Thoracic aorta (tissue), 2 donors: ENCODE measurements around the gene TFF2. TPM values are rescaled to one million over a fixed set of nuclear protein-coding genes. Genes with fewer than 3 reads are reported as not detected.

Source experiments
- ATAC-seq: fragments of 150-250 bp; one replicate; pipeline ENCODE4 v1.8.0; 2017; ENCODE audit warnings: low read depth; ENCODE audit not compliant: insufficient number of reproducible peaks, low FRiP score
- DNase-seq: peaks from one replicate; pipeline ENCODE4 v3.0.0-alpha.2; 2020; ENCODE audit warnings: low spot score
- H3K27ac ChIP-seq, 2 donors: fragments of 200-600 bp; sonication (generic); 1 replicate in 1 of 2; 2 replicates in 1 of 2; pipeline ENCODE4 v1.5.1; 2016; ENCODE audit warnings: mild to moderate bottlenecking in 2 of 2, moderate library complexity in 2 of 2
- H3K27me3 ChIP-seq: fragments of 200-600 bp; sonication (generic); replicated peaks from 2 replicates; pipeline ENCODE4 v1.6.0; 2016; ENCODE audit warnings: mild to moderate bottlenecking; ENCODE audit not compliant: insufficient read depth
- H3K36me3 ChIP-seq: fragments of 200-600 bp; sonication (generic); one replicate; pipeline ENCODE4 v1.5.1; 2016
- H3K4me1 ChIP-seq, 2 donors: fragments of 200-600 bp; sonication (generic); 1 replicate in 1 of 2; 2 replicates in 1 of 2; pipeline versions ENCODE4 v1.5.1 to v1.6.0; 2016; ENCODE audit warnings: low read depth in 2 of 2, mild to moderate bottlenecking in 1 of 2; ENCODE audit not compliant: control insufficient read depth in 1 of 2
- H3K4me3 ChIP-seq: fragments of 200-600 bp; sonication (generic); 2 replicates; pipeline ENCODE4 v1.5.1; 2016; ENCODE audit warnings: mild to moderate bottlenecking
- H3K9me3 ChIP-seq: fragments of 200-600 bp; sonication (generic); 2 replicates; pipeline ENCODE4 v1.5.1; 2016
- CTCF ChIP-seq: fragments of 200-600 bp; sonication (generic); IDR thresholded peaks from one replicate; pipeline ENCODE4 v1.5.1; 2019; ENCODE audit warnings: antibody characterized with exemption
- total RNA-seq, 2 donors: library from RNA; depleted of rRNA; stranded (reverse); fragments of >200 nt; gene quantifications; one replicate each; pipeline versions ENCODE4 v1.1.0 to v1.2.3, GENCODE V29; 2016

The TFF2 gene
- total RNA-seq, 2 donors from 2014 or later: 17.0 TPM; not detected in 1

GRCh38 chr21:42390696-42391095, 39.9 kb upstream of the TFF2 start:
- no peak for ATAC-seq
- no peaks in the 10 kb centered on the region for H3K36me3 ChIP-seq
- DNase-seq: no peak
- H3K4me1 ChIP-seq: no peaks in the 10 kb centered on the region
- H3K27ac ChIP-seq: no peak overlapping the region
- H3K4me3 ChIP-seq: no peak overlapping the region
- no peaks in the 10 kb centered on the region for H3K9me3 ChIP-seq
- no peak for TF ChIP-seq CTCF
- no peaks in the 10 kb centered on the region for H3K27me3 ChIP-seq

DNA sequence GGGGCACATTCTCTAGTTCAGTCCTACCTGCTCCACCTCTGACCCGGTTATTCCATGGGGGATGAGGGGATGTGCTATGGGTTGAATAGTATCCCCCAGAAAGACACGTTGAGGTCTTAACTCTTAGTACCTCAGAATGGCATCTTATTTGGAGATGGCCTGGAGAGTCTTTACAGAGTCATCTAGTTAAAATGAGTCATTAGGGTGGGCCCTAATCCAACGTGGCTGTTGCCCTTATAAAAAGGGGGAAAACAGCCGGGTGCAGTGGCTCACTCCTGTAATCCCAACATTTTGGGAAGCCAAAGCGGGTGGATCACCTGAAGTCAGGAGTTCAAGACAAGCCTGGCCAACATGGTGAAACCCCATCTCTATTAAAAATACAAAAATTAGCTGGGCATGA, 39.4 kb upstream of the TFF2 start:
- H3K9me3 ChIP-seq: no peaks in the 10 kb centered on the region
- no peaks in the 10 kb centered on the region for H3K4me1 ChIP-seq
- H3K4me3 ChIP-seq: no peak overlapping the region
- DNase-seq (no peak), ATAC-seq (no peak)
- no peaks in the 10 kb centered on the region for H3K27me3 ChIP-seq
- no peak for TF ChIP-seq CTCF
- H3K27ac ChIP-seq: no peak overlapping the region
- H3K36me3 ChIP-seq: no peaks in the 10 kb centered on the region

GRCh38 chr21:42389449-42389835, 38.6 kb upstream of the TFF2 start:
- Histone ChIP-seq H3K4me3 (no peak overlapping the region), H3K27me3 (no peaks in the 10 kb centered on the region), H3K27ac (no peak overlapping the region), H3K36me3 (no peaks in the 10 kb centered on the region), H3K4me1 (no peaks in the 10 kb centered on the region), H3K9me3 (no peaks in the 10 kb centered on the region)
- ATAC-seq: no peak
- no peak for DNase-seq
- no peak for TF ChIP-seq CTCF

DNA sequence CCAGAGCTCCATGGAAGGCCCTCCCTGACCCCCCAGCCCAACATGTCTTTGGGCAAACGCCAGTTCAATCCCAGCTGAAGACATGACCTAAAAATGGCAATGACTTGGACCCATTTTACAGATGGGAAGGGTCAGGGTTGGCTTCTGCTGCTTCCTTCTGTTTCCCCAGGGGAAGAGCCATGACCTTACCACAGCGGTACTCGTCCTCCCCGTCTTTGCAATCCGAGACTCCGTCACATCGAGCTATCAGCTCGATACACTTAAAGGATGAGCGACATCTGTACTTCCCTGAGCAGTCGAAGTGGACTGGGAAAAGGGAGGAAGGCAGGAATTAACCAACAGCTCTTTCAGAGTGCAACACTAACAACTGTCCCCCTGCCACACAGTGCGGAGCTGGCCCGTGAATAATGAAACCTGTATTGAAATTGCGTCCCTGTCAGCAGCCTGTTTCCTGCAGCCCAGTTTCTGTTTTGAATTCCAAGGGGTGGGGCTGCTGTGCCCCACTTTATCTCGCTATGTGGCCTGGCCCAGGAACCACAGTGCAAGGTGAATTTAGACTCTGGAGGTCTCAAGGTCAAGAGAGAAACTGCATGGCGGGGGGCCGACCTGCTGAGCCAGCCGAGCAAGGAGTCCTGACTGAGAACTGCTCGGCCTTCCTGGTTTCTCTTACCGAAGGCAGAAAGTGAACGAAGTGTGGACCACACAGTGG, 38.1 kb upstream of the TFF2 start:
- no peak for DNase-seq
- Histone ChIP-seq H3K27ac (no peak overlapping the region), H3K9me3 (no peaks in the 10 kb centered on the region), H3K4me1 (no peaks in the 10 kb centered on the region), H3K27me3 (no peaks in the 10 kb centered on the region), H3K4me3 (no peak overlapping the region), H3K36me3 (no peaks in the 10 kb centered on the region)
- ATAC-seq: no peak
- no peak for TF ChIP-seq CTCF

GRCh38 chr21:42387843-42388340, 37.1 kb upstream of the TFF2 start:
- Histone ChIP-seq H3K4me1 (no peaks in the 10 kb centered on the region), H3K36me3 (no peaks in the 10 kb centered on the region), H3K27ac (no peak overlapping the region), H3K9me3 (no peaks in the 10 kb centered on the region), H3K4me3 (no peak overlapping the region), H3K27me3 (no peaks in the 10 kb centered on the region)
- no peak for ATAC-seq
- no peak for DNase-seq
- no peak for TF ChIP-seq CTCF
